ENCODE data around the gene CADM4.

Gene CADM4

GRCh38 chr19:43643326-43643725 is 3.7 kb upstream of the CADM4 start:
- Histone ChIP-seq H2BK12ac (ENCODE audit: low read length) (no peak overlapping the region), H3K9ac (ENCODE audit: low read depth, low read length, poor library complexity) (no peak overlapping the region), H3K27me3 (ENCODE audit: control insufficient read depth in 3 of 3, insufficient read depth in 3 of 3, low read depth in 1 of 3, low read length in 3 of 3) (peaks cover 0 to 9% (median 2%) of the 10 kb centered on the region in 3 experiments), H2AFZ (ENCODE audit: low read length) (no peak overlapping the region), H2BK15ac (ENCODE audit: low read length) (no peak overlapping the region), H2AK5ac (ENCODE audit: low read depth, low read length) (no peak overlapping the region), H3K4me2 (ENCODE audit: insufficient read depth, low read length, poor library complexity, severe bottlenecking) (no peak overlapping the region), H4K91ac (ENCODE audit: low read depth, low read length, poor library complexity) (no peak overlapping the region), H3K27ac (replicated peaks; ENCODE audit: low read length) (no peak overlapping the region), H3K4me1 (ENCODE audit: control insufficient read depth in 2 of 2, insufficient read depth in 1 of 2, low read depth in 1 of 2, low read length in 2 of 2) (peaks cover 10 to 11% of the 10 kb centered on the region in 2 donors), H3K18ac (ENCODE audit: low read length) (no peak overlapping the region), H3K4ac (ENCODE audit: low read length) (no peak overlapping the region), H3K79me1 (ENCODE audit: low read depth, low read length) (peaks cover 5% of the 10 kb centered on the region), H2BK120ac (ENCODE audit: low read depth, low read length) (no peak overlapping the region), H3K36me3 (replicated peaks in 1 of 2; ENCODE audit: control insufficient read depth in 2 of 2, insufficient read depth in 2 of 2, low read length in 2 of 2) (peaks cover 0 to 2% of the 10 kb centered on the region in 2 donors), H4K8ac (ENCODE audit: low read depth, low read length) (no peak overlapping the region), H3K23ac (ENCODE audit: low read depth, low read length, poor library complexity) (no peak overlapping the region), H3K14ac (ENCODE audit: low read length) (no peak overlapping the region), H2BK5ac (ENCODE audit: low read length) (no peak overlapping the region), H3K9me3 (replicated peaks in 1 of 2; ENCODE audit: control insufficient read depth in 2 of 2, insufficient read depth in 1 of 2, low read depth in 1 of 2, low read length in 2 of 2) (peaks cover 6 to 8% of the 10 kb centered on the region in 2 donors), H3K4me3 (ENCODE audit: low read length in 2 of 2) (no peak overlapping the region)
- no CpG with 5 or more reads among the region's 3 CpGs for WGBS, 2 donors (ENCODE audit: extremely low coverage in 2 of 2, insufficient read length in 2 of 2, insufficient replicate concordance in 1 of 2)
- no peak for DNase-seq (ENCODE audit: low spot score)

GRCh38 chr19:43642531-43642930 is 2.9 kb upstream of the CADM4 start:
- Histone ChIP-seq H4K91ac (ENCODE audit: low read depth, low read length, poor library complexity) (no peak overlapping the region), H3K14ac (ENCODE audit: low read length) (no peak overlapping the region), H3K9me3 (replicated peaks in 1 of 2; ENCODE audit: control insufficient read depth in 2 of 2, insufficient read depth in 1 of 2, low read depth in 1 of 2, low read length in 2 of 2) (peaks cover 6 to 8% of the 10 kb centered on the region in 2 donors), H3K4ac (ENCODE audit: low read length) (no peak overlapping the region), H2BK120ac (ENCODE audit: low read depth, low read length) (no peak overlapping the region), H2AK5ac (ENCODE audit: low read depth, low read length) (no peak overlapping the region), H4K8ac (ENCODE audit: low read depth, low read length) (no peak overlapping the region), H3K4me1 (ENCODE audit: control insufficient read depth in 2 of 2, insufficient read depth in 1 of 2, low read depth in 1 of 2, low read length in 2 of 2) (peaks cover 14 to 16% of the 10 kb centered on the region in 2 donors), H3K4me2 (ENCODE audit: insufficient read depth, low read length, poor library complexity, severe bottlenecking) (no peak overlapping the region), H3K36me3 (replicated peaks in 1 of 2; ENCODE audit: control insufficient read depth in 2 of 2, insufficient read depth in 2 of 2, low read length in 2 of 2) (peaks cover 0 to 9% of the 10 kb centered on the region in 2 donors), H3K79me1 (ENCODE audit: low read depth, low read length) (peaks cover 9% of the 10 kb centered on the region), H2BK12ac (ENCODE audit: low read length) (no peak overlapping the region), H2BK15ac (ENCODE audit: low read length) (no peak overlapping the region), H3K27me3 (ENCODE audit: control insufficient read depth in 3 of 3, insufficient read depth in 3 of 3, low read depth in 1 of 3, low read length in 3 of 3) (peaks cover 0 to 9% (median 2%) of the 10 kb centered on the region in 3 experiments), H3K27ac (replicated peaks; ENCODE audit: low read length) (no peak overlapping the region), H3K4me3 (ENCODE audit: low read length in 2 of 2) (no peak overlapping the region), H3K23ac (ENCODE audit: low read depth, low read length, poor library complexity) (no peak overlapping the region), H3K18ac (ENCODE audit: low read length) (no peak overlapping the region), H3K9ac (ENCODE audit: low read depth, low read length, poor library complexity) (no peak overlapping the region), H2AFZ (ENCODE audit: low read length) (no peak overlapping the region), H2BK5ac (ENCODE audit: low read length) (no peak overlapping the region)
- DNase-seq (ENCODE audit: low spot score), result no peak
- no CpG with 5 or more reads among the region's 4 CpGs for WGBS, 2 donors (ENCODE audit: extremely low coverage in 2 of 2, insufficient read length in 2 of 2, insufficient replicate concordance in 1 of 2)

GRCh38 chr19:43641333-43641732 is 1.7 kb upstream of the CADM4 start:
- Histone ChIP-seq H2BK12ac (ENCODE audit: low read length) (no peak overlapping the region), H3K9ac (ENCODE audit: low read depth, low read length, poor library complexity) (no peak overlapping the region), H2BK15ac (ENCODE audit: low read length) (no peak overlapping the region), H4K8ac (ENCODE audit: low read depth, low read length) (no peak overlapping the region), H2AFZ (ENCODE audit: low read length) (no peak overlapping the region), H3K27ac (replicated peaks; ENCODE audit: low read length) (no peak overlapping the region), H2AK5ac (ENCODE audit: low read depth, low read length) (no peak overlapping the region), H3K14ac (ENCODE audit: low read length) (no peak overlapping the region), H3K36me3 (replicated peaks in 1 of 2; ENCODE audit: control insufficient read depth in 2 of 2, insufficient read depth in 2 of 2, low read length in 2 of 2) (peaks cover 0 to 13% of the 10 kb centered on the region in 2 donors), H2BK120ac (ENCODE audit: low read depth, low read length) (no peak overlapping the region), H3K4me3 (ENCODE audit: low read length in 2 of 2) (no peak overlapping the region), H3K23ac (ENCODE audit: low read depth, low read length, poor library complexity) (no peak overlapping the region), H3K4me2 (ENCODE audit: insufficient read depth, low read length, poor library complexity, severe bottlenecking) (no peak overlapping the region), H3K27me3 (ENCODE audit: control insufficient read depth in 3 of 3, insufficient read depth in 3 of 3, low read depth in 1 of 3, low read length in 3 of 3) (peaks cover 0 to 9% (median 2%) of the 10 kb centered on the region in 3 experiments), H3K79me1 (ENCODE audit: low read depth, low read length) (peaks cover 9% of the 10 kb centered on the region), H3K4ac (ENCODE audit: low read length) (no peak overlapping the region), H2BK5ac (ENCODE audit: low read length) (no peak overlapping the region), H3K18ac (ENCODE audit: low read length) (no peak overlapping the region), H4K91ac (ENCODE audit: low read depth, low read length, poor library complexity) (no peak overlapping the region), H3K9me3 (replicated peaks in 1 of 2; ENCODE audit: control insufficient read depth in 2 of 2, insufficient read depth in 1 of 2, low read depth in 1 of 2, low read length in 2 of 2) (peaks cover 2 to 6% of the 10 kb centered on the region in 2 donors), H3K4me1 (ENCODE audit: control insufficient read depth in 2 of 2, insufficient read depth in 1 of 2, low read depth in 1 of 2, low read length in 2 of 2) (peaks cover 18 to 24% of the 10 kb centered on the region in 2 donors)
- WGBS, 2 donors (ENCODE audit: extremely low coverage in 2 of 2, insufficient read length in 2 of 2, insufficient replicate concordance in 1 of 2), result no CpG with 5 or more reads among the region's 2 CpGs
- DNase-seq (ENCODE audit: low spot score), result no peak

GRCh38 chr19:43640424-43640757 is 741 bp upstream of the CADM4 start:
- Histone ChIP-seq H3K36me3 (replicated peaks in 1 of 2; ENCODE audit: control insufficient read depth in 2 of 2, insufficient read depth in 2 of 2, low read length in 2 of 2) (peaks cover 0 to 13% of the 10 kb centered on the region in 2 donors), H2BK12ac (ENCODE audit: low read length) (peak overlapping the region; percentile 63), H2AFZ (ENCODE audit: low read length) (peak overlapping the region; percentile 88), H3K9me3 (replicated peaks in 1 of 2; ENCODE audit: control insufficient read depth in 2 of 2, insufficient read depth in 1 of 2, low read depth in 1 of 2, low read length in 2 of 2) (no peaks in the 10 kb centered on the region), H4K91ac (ENCODE audit: low read depth, low read length, poor library complexity) (no peak overlapping the region), H2BK15ac (ENCODE audit: low read length) (peak overlapping the region; percentile 96), H4K8ac (ENCODE audit: low read depth, low read length) (no peak overlapping the region), H3K27ac (replicated peaks; ENCODE audit: low read length) (no peak overlapping the region), H3K9ac (ENCODE audit: low read depth, low read length, poor library complexity) (peak overlapping the region; percentile 92), H3K27me3 (ENCODE audit: control insufficient read depth in 3 of 3, insufficient read depth in 3 of 3, low read depth in 1 of 3, low read length in 3 of 3) (peaks cover 0 to 9% (median 2%) of the 10 kb centered on the region in 3 experiments), H2BK120ac (ENCODE audit: low read depth, low read length) (peak overlapping the region; percentile 98), H3K4me3 (ENCODE audit: low read length in 2 of 2) (peak overlapping the region; percentile 89 to 99), H2AK5ac (ENCODE audit: low read depth, low read length) (peak overlapping the region; percentile 99), H2BK5ac (ENCODE audit: low read length) (peak overlapping the region; percentile 78), H3K14ac (ENCODE audit: low read length) (peak overlapping the region; percentile 96), H3K23ac (ENCODE audit: low read depth, low read length, poor library complexity) (peak overlapping the region; percentile 96), H3K4me2 (ENCODE audit: insufficient read depth, low read length, poor library complexity, severe bottlenecking) (peak overlapping the region; percentile 95), H3K4ac (ENCODE audit: low read length) (peak overlapping the region; percentile 80), H3K4me1 (ENCODE audit: control insufficient read depth in 2 of 2, insufficient read depth in 1 of 2, low read depth in 1 of 2, low read length in 2 of 2) (peaks cover 25 to 31% of the 10 kb centered on the region in 2 donors), H3K79me1 (ENCODE audit: low read depth, low read length) (peaks cover 9% of the 10 kb centered on the region), H3K18ac (ENCODE audit: low read length) (peak overlapping the region; percentile 99)
- DNase-seq (ENCODE audit: low spot score), result no peak
- no CpG with 5 or more reads among the region's 9 CpGs for WGBS, 2 donors (ENCODE audit: extremely low coverage in 2 of 2, insufficient read length in 2 of 2, insufficient replicate concordance in 1 of 2)

All from neuronal stem cell (in vitro differentiated cells).